Tongue (tissue), 2 donors: Measurements from ENCODE around the gene PFAS. TPM values are rescaled to one million over a fixed set of nuclear protein-coding genes. Genes with fewer than 3 reads are reported as not detected.
"Not testable (repeated sequence)": the region's sequence is repeated elsewhere in the genome, so short reads cannot be mapped to it uniquely, and the experiment has no call there.

Experiments
- DNase-seq: peaks from one replicate; pipeline ENCODE4 v3.0.0-alpha.2; 2015
- total RNA-seq: library from RNA; depleted of rRNA; stranded (reverse); fragments of >200 nt; gene quantifications from one replicate; pipeline ENCODE4 v1.2.3, GENCODE V29; 2014

PFAS gene, protein sequence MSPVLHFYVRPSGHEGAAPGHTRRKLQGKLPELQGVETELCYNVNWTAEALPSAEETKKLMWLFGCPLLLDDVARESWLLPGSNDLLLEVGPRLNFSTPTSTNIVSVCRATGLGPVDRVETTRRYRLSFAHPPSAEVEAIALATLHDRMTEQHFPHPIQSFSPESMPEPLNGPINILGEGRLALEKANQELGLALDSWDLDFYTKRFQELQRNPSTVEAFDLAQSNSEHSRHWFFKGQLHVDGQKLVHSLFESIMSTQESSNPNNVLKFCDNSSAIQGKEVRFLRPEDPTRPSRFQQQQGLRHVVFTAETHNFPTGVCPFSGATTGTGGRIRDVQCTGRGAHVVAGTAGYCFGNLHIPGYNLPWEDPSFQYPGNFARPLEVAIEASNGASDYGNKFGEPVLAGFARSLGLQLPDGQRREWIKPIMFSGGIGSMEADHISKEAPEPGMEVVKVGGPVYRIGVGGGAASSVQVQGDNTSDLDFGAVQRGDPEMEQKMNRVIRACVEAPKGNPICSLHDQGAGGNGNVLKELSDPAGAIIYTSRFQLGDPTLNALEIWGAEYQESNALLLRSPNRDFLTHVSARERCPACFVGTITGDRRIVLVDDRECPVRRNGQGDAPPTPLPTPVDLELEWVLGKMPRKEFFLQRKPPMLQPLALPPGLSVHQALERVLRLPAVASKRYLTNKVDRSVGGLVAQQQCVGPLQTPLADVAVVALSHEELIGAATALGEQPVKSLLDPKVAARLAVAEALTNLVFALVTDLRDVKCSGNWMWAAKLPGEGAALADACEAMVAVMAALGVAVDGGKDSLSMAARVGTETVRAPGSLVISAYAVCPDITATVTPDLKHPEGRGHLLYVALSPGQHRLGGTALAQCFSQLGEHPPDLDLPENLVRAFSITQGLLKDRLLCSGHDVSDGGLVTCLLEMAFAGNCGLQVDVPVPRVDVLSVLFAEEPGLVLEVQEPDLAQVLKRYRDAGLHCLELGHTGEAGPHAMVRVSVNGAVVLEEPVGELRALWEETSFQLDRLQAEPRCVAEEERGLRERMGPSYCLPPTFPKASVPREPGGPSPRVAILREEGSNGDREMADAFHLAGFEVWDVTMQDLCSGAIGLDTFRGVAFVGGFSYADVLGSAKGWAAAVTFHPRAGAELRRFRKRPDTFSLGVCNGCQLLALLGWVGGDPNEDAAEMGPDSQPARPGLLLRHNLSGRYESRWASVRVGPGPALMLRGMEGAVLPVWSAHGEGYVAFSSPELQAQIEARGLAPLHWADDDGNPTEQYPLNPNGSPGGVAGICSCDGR (N-terminal part only)
- total RNA-seq = 21.3 TPM

DNA sequence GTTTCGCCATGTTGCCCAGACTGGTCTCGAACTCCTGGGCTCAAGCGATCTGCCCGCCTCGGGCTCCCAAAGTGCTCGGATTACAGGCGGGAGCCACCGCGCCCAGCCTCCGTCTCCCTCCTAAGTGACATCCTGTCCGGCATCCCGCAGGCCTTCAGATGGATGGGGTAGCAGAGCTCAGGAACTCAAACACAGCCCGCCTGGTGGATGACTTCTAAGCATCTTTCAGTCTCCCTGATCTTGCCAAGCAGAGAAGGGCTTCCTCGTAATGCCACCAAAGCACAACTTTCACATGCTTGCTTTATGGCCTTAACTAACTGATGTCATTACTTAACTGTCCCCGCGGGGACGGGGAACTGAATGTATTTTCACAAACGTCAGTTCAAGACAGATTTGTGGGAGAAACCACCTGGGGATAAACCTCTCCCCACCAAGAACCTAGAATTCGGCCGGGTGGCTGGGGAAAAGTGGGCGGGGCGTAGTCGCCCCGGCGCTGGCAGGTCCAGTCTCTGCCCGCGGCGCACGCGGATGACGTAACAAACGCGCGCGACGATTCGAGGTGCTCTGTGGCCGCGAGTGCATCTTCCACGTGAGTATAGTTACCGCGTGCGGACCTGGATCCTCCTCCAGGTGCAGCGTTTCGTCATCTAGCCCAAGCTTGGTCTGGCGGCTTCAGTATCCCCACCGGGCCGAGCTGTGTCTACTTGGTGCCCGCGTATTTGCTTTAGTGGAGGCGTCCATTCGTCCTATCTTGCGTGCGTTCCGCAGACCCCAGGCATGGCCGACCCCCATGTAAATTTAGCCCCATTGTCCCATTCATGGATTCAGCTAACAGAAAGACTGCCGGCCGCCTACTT lies at the start of gene PFAS:
Gene PFAS, plus strand, starts transcription at position 539 of the 857 bp plus-strand sequence. CDS start 4,649 bp downstream, outside the sequence.
- peak; percentile 97 for DNase-seq

DNA sequence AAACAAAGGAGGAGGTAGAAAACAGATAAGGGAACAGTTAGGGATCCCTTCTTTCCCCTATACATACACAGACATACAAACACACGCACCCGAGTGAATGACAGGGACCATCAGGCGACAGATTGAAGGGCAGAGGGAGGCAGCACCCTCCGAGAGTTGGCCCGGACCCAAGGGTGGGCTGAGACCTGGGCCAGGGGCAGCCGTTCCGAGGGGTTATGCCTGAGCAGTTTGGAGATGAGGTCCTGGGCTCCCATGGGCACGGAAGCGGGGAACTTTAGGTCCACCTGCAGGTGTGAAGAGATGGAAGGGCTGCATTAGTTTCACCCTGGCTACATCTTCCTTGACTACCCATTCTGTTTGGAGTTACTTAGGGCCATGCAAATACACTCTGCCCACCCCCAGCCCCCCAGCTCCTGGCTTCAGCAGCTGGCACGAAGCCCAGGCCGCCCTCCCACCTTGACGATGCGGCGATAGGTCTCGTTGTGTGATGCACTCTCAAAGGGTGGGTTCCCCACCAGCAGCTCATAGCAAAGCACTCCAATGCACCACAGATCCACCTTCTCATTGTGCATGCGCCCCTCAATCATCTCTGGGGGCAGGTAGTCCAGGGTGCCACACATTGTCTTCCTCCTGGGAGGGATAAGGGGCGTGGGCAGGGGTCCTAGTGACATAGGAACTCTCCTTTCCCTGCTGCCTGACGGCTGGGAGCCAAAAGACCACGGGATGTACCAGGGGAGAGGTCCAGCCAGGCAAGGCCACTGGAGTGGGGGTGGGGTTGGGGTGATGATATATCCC lies 44.1 kb upstream of the PFAS start:
- no peak for DNase-seq

DNA sequence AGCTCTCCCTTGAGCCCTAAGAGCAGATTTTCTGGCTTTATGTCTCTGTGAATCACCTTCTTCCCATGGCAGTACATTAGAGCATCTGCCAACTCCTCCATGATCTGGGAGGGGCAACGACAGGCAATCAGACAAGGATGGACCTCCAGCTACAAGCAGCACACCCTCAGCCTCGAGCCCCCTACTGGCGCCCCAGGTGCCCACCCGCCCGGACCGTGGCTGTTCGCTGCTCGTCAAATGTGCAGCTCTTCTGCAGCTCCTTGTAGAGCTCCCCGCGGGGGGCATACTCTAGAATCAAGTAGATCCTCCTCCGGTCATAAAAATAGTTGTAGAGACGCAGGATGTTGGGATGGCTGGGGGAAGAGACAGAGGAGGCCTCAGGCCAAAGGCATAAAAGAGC lies 42.6 kb upstream of the PFAS start:
- DNase-seq = no peak

GRCh38 chr17:8209907-8210760 lies 39.0 kb upstream of the PFAS start, which contains the start of gene AURKB:
AURKB (minus strand) TSS chr17:8210575; CDS start chr17:8210224, 351 bp downstream.
- peak; percentile 99 for DNase-seq

DNA sequence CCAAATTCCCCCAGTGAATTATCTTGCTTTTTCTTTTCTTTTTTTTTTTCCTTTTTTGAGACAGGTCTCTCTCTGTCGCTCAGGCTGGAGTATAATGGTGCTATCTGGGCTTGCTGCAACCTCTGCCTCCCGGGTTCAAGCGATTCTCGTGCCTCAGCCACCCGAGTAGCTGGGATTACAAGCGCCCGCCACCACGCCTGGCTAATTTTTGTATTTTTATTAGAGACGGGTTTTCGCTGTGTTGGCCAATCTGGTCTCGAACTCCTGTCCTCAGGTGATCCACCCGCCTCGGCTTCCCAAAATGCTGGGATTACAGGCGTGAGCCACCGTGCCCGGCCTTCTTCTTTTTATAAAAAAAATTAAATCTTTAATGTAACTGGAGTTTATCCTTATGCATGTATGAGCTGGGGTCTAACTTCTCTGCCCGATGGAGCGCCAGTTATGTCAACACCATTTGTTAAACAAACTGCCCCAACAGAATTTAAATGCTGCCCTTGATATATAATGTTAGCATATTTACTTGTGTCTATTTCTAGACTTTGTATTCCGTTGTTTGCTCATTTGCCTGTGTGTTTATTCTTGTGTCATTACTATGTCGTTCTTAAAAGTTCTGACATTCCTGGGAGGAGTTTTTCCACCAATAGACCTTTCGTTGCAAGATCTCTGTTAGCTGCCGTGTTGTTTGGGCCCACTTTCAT lies 38.2 kb upstream of the PFAS start:
- DNase-seq = no peak

DNA sequence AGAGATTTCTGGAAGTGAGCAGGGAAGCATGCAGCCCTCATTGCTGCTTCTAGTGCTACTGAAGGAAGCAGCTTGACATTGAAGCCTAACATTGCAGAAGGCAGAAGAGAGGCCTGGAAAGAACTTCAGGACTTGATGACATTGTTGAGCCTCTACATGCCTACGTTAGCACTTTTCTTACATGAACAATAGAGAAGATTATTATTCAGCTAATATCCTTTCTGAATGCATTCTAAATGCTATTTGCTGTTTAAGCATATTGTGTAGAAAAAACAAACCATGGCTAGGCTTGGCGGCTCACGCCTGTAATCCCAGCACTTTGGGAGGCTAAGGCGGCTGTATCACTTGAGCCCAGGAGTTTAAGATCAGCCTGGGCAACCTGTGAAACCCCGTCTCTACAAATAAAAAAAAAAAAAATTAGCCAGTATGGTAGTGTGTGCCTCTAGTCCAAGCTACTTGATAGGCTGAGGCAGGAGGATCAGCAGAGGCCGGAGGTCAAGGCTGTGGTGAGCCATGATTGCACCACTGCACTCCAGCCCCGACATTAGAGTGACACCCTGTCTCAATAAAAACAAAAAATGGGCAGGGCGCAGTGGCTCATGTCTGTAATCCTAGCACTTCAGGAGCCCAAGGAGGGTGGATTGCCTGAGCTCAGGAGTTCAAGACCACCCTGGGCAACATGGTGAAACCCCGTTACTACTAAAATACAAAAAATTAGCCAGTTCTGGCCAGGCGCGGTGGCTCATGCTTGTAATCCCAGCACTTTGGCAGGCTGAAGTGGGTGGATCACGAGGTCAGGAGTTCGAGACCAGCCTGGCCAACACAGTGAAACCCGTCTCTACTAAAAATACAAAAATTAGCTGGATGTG lies 36.5 kb upstream of the PFAS start:
- no peak for DNase-seq

- DNase-seq = not testable (repeated sequence)
Measured at GRCh38 chr17:8214000-8214399, 35.1 kb upstream of the PFAS start.

DNA sequence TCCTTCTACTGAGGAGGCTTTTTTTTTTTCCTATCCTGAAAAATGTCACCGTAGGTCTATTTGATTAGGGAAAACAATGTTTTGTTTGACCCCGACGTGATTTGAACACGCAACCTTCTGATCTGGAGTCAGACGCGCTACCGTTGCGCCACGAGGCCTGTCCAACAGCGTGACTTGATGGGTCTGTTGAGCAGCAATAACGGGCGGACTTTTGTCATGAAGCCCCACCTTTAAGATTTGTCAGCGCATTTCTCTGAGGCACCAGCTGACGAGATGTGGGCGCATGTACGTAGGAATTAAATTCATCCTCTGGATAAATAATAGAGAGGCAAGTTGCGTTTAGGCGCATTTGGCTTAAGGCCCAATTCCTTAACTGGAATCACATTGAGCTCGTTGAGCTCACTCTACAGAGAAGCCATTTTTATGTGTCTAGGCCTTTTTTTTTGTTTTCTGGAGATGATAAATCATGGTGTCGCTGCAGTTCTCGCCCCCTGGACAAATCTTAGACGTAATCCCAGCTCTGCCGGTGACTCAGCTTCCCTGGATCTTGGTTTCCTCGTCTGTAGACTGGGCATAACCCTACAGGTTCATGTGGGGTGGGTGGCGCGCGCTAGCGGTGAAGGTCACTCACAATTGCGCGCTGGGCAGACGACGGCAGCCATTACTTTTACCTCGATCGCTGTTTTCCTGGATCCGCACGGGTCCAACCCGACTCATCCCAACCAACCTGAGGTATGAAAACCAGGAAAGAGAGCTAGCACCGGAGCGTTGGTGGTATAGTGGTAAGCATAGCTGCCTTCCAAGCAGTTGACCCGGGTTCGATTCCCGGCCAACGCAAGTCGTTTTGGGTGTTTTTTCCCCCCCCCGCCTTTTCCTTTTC lies 28.1 kb upstream of the PFAS start:
- DNase-seq = peak; percentile 99

DNA sequence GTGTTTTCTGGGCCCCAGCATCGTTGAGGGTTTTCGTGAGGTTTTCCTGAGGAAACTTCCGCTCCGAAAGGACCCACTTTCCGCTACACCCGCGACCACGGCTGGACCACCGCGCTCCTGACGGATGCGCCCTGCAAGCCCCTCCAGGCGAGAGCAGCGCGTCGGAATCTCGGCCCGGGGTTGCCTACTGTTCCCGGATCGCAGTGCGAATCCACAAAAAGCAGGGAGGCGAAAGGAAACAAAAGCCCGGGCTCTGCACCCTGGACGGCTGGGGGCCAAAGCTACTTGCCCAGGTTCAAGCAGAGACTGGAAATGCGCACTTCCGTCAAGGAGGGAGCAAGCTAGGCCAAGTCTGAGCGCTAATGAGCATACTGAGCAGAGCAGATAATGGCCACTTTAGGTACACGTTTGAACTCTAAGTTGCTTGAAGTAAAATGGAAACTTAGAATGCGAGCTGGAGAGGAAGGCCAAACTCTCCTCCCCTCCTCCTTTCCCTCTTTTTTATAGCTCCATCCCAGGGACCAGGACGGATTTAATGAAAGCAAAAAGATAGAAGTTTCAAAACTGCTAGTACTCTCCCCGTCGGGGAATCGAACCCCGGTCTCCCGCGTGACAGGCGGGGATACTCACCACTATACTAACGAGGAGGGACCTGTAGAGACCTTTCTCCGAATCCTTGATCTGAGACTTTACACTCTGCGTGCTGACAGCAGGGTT lies 27.3 kb upstream of the PFAS start:
- DNase-seq = peak; percentile 98

DNA sequence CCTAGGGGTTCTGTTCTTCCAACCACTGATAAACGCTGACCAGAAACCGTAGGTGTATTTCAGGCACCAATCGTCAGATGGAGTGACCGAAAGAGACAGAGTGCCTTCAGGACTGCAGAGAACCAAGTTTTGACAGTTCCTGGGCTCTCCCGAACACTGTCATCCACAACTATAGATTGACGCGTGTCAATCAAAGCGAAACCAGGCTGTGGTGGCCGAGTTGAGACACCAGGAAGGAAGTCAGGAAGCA lies 26.8 kb upstream of the PFAS start:
- DNase-seq = no peak

- DNase-seq = peak; percentile 97
Measured at GRCh38 chr17:8222630-8223355, 26.3 kb upstream of the PFAS start.

DNA sequence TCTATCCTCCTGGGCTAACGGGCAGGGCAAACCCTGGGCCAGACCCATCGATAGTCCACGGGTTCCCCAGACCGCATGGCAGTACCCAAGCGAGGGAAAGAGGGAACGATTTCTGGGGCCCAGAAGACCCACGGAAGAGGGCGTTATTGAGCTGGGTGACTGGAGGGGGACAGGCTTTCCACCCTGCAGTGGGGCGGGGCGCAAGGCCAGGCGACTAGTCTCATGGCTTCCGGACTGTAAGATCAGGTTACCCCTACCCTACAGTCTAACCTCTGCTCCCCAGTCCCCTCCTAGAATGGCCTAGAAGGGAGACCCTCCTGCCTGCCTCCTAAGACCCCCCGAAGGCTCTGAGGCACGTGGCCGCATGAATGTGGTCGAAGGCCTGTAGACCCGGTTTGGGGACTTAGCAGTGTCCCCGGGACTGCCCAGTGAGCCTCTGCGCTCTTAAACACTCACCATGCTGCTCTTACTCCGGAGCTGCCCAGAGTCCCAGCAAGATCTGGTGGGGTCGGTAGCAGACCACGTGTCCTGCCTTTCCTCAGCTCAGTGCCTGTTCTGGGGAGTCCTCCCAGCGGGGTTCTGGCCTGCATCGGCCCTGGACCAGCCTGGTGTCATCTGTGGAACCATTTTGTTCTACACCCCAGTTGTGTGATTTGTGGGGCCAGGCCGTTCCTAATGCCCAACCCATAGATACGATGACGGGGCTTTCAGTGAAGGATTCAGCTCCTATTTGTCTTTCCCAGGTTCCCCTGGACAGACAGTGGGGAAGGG lies 25.5 kb upstream of the PFAS start:
- DNase-seq = peak; percentile 82

GRCh38 chr17:8224891-8225812 lies 23.9 kb upstream of the PFAS start:
- DNase-seq = no peak
